Prostate gland (tissue), 2 donors: ENCODE data around the gene TPM2. TPM values are rescaled to one million over a fixed set of nuclear protein-coding genes. Genes with fewer than 3 reads are reported as not detected.

Source experiments
- DNase-seq: peaks from one replicate; pipeline ENCODE4 v3.0.0-alpha.2; 2019; ENCODE audit warnings: low spot score
- H3K27ac ChIP-seq, 2 donors: fragments of 200-600 bp; sonication (generic); 2 replicates each; pipeline ENCODE4 v1.5.1; 2017 to 2019
- H3K27me3 ChIP-seq: fragments of 200-600 bp; sonication (generic); replicated peaks from 2 replicates; pipeline ENCODE4 v1.5.1; 2019; ENCODE audit not compliant: insufficient read depth
- H3K36me3 ChIP-seq, 2 donors: fragments of 200-600 bp; sonication (generic); 1 replicate in 1 of 2; 2 replicates in 1 of 2; pipeline versions ENCODE4 v1.5.1 to v1.8.1; 2017 to 2019
- H3K4me1 ChIP-seq: fragments of 200-600 bp; sonication (generic); replicated peaks from 2 replicates; pipeline ENCODE4 v1.5.1; 2019
- H3K4me3 ChIP-seq, 2 donors: fragments of 200-600 bp; sonication (generic); 2 replicates each; pipeline ENCODE4 v1.5.1; 2017 to 2019
- H3K9me3 ChIP-seq: fragments of 200-600 bp; sonication (generic); 2 replicates; pipeline ENCODE4 v1.5.1; 2017
- POLR2A ChIP-seq: fragments of 450-650 bp; IDR thresholded peaks from one replicate; pipeline ENCODE4 v1.6.1; 2016; ENCODE audit warnings: antibody characterized with exemption, mild to moderate bottlenecking
- POLR2AphosphoS5 ChIP-seq: sonication (generic); formaldehyde crosslinking; IDR thresholded peaks from one replicate; pipeline ENCODE4 v1.6.1; 2017; ENCODE audit warnings: antibody characterized with exemption
- WGBS: methylation state at CpG from one replicate; pipeline ENCODE4 v1.1.5; 2018; 5-methylcytosine and 5-hydroxymethylcytosine counted together
- intact Hi-C: fragments of 100-400 bp; cut with DNase I; formaldehyde crosslinking; loops from one replicate; pipeline ENCODE4 v1.14.2; 2022
- total RNA-seq, 2 donors: library from RNA; depleted of rRNA; stranded (reverse); fragments of >200 nt; gene quantifications; one replicate each; pipeline ENCODE4 v1.1.0, GENCODE V29; 2016
- TF ChIP-seq, protein P1 (sequence below), 4 experiments: fragments of 200-600 bp in 2 of 4; fragments of 450-650 bp in 2 of 4; sonication (generic) in 2 of 4; IDR thresholded peaks; 1 replicate in 3 of 4; 2 replicates in 1 of 4; pipeline ENCODE4 v1.5.1; 2016 to 2019; ENCODE audit warnings: antibody characterized with exemption in 4 of 4, mild to moderate bottlenecking in 2 of 4, moderate library complexity in 2 of 4

The TPM2 gene
- total RNA-seq, 2 donors from 2014 or later = 1,037 to 1,042 TPM

DNA sequence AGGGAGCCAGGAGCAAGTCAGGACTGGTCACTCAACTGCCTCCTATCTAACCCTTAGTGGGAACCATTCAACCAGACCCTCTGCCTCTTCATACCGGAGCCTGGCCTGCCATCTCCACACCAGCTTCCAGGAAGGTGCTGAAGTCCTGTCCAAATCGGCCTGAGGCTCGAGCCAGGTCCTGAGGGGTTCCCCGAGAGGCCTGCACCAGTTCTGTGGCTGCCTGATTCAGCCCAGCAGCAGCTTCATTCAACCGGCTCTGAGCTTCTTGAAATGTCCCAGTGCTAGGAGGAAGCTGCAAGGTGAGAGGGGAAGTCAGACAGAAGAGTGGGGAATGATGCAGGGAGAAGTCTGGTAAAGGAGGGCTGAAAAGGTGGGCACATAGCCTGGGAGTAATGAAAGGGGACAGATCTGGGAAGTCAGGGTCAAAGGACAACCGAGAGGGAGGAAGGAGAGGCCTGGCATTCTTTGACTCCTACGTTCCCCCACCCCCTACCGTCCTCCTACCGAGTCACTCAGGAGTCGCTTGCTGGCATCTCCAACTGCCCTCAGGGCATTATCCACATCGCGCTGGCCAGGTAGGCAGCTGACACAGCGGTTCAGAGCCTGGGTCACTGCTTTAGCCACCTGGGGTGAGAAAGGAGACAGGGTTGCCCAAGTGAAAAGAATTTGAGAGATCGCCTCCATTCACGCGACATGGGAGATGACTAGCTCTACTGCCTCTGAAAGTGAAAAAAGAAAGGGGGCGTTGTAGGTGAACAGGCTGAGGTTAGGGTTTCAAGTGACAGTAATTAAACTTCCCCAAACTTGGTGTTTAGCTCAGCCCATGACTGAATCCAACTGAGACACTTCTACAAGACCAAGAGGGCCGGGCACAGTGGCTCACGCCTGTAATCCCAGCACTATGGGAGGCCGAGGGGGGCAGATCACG is 22.0 kb upstream of the TPM2 start:
- Histone ChIP-seq H3K4me3 (no peak overlapping the region), H3K9me3 (no peaks in the 10 kb centered on the region), H3K27me3 (no peaks in the 10 kb centered on the region), H3K27ac (no peak overlapping the region), H3K4me1 (no peaks in the 10 kb centered on the region), H3K36me3 (peaks cover 55 to 65% of the 10 kb centered on the region in 2 donors)
- 83% methylated on average over 21 of the region's 21 CpGs for WGBS
- no peak for DNase-seq
- intact Hi-C loops = no loop called here
- TF ChIP-seq, protein P1, sequence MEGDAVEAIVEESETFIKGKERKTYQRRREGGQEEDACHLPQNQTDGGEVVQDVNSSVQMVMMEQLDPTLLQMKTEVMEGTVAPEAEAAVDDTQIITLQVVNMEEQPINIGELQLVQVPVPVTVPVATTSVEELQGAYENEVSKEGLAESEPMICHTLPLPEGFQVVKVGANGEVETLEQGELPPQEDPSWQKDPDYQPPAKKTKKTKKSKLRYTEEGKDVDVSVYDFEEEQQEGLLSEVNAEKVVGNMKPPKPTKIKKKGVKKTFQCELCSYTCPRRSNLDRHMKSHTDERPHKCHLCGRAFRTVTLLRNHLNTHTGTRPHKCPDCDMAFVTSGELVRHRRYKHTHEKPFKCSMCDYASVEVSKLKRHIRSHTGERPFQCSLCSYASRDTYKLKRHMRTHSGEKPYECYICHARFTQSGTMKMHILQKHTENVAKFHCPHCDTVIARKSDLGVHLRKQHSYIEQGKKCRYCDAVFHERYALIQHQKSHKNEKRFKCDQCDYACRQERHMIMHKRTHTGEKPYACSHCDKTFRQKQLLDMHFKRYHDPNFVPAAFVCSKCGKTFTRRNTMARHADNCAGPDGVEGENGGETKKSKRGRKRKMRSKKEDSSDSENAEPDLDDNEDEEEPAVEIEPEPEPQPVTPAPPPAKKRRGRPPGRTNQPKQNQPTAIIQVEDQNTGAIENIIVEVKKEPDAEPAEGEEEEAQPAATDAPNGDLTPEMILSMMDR (IDR thresholded peaks at IDR 0.05) = no peak
- TF ChIP-seq POLR2A (no peak), POLR2AphosphoS5 (no peak)

DNA sequence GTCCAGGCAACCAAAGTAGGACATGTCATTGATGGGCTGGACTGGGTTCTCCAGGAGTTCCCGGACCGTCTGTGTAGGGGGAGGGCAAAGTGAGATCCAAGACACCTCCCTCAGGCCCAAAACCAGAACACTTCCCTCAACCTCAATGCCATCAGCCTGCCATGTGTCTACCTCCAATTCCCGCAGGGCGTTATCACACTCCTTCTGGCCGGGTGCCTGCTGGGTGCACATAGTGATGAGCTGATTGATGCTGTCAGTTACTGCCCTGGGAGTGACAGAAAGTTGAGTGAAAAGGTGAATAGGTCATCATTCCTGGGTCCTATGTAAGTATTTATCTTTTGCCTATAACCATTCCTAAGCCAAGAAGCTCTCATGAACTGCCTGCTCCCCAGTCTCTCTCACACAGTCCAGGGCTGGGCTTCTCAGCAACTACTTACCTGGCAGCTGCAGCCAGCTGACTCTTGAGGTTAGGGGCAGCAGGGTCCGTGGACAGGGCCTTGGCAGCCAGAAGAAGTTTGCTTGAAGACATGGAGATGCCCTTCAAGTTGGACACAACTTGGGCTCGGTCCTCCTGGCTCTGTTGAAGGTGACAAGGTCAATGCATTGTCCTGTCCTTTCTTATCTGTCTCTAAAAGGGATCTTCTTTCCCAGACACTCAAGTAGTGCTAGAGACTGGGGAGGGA is 21.2 kb upstream of the TPM2 start:
- Histone ChIP-seq H3K27me3 (no peaks in the 10 kb centered on the region), H3K27ac (no peak overlapping the region), H3K4me1 (no peaks in the 10 kb centered on the region), H3K36me3 (peaks cover 63 to 67% of the 10 kb centered on the region in 2 donors), H3K9me3 (no peaks in the 10 kb centered on the region), H3K4me3 (no peak overlapping the region)
- no peak for DNase-seq
- intact Hi-C loops = no loop called here
- TF ChIP-seq POLR2AphosphoS5 (no peak), POLR2A (no peak)
- TF ChIP-seq, protein P1 (IDR thresholded peaks at IDR 0.05) = no peak
- 84% methylated on average over 7 of the region's 7 CpGs for WGBS

DNA sequence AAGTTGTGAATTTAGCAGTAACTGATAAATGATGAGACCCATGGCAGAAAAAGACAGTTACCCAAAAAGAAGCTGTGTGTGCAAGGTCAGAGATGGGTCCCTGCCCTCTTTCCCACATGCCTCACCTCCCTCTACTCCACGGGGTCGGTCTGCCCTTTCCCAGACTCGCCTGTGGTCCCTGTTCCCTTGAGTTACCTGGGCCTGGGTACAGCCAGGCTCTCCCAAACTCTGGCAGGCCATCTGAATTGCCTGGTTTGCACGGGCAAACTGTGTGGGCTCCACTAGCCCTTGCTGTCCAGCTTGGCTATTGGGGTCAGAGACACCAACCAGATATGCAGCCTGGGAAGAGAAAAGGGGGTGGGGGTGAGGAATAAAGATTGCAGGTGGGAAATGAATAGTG is 18.4 kb upstream of the TPM2 start:
- TF ChIP-seq POLR2A (no peak), POLR2AphosphoS5 (no peak)
- TF ChIP-seq, protein P1 (IDR thresholded peaks at IDR 0.05) = no peak
- Histone ChIP-seq H3K36me3 (peaks cover 69 to 72% of the 10 kb centered on the region in 2 donors), H3K4me3 (no peak overlapping the region), H3K27me3 (no peaks in the 10 kb centered on the region), H3K27ac (no peak overlapping the region), H3K9me3 (no peaks in the 10 kb centered on the region), H3K4me1 (no peaks in the 10 kb centered on the region)
- WGBS = 88% methylated on average over 4 of the region's 4 CpGs
- no peak for DNase-seq
- intact Hi-C loops = no loop called here

DNA sequence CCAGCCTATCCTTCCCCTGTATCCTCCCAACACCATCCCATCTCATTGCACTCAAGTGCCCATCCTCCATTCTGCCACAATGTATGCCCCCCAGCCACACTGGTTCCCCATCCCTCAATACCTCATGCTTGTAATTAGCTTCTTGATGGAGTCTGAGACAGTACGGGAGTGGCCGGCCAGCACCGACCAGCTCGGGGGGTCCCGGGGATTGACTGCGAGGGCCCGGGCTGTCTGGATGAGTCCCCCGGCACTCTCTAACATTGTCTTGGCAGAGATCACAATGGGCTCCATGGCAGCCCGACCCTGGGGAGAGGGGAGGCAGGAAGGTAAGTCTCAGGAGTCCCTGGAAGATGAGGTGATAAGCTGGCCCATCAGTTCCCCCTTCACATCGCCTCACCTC is 17.2 kb upstream of the TPM2 start:
- intact Hi-C loops = no loop called here
- Histone ChIP-seq H3K4me3 (no peak overlapping the region), H3K9me3 (no peaks in the 10 kb centered on the region), H3K36me3 (peaks cover 64 to 67% of the 10 kb centered on the region in 2 donors), H3K4me1 (no peaks in the 10 kb centered on the region), H3K27me3 (no peaks in the 10 kb centered on the region), H3K27ac (no peak overlapping the region)
- TF ChIP-seq POLR2A = no peak
- no peak for TF ChIP-seq POLR2AphosphoS5
- TF ChIP-seq, protein P1 (IDR thresholded peaks at IDR 0.05) = no peak
- DNase-seq = no peak
- 80% methylated on average over 10 of the region's 10 CpGs for WGBS
